ENCODE measurements around the gene USP24.

DNA sequence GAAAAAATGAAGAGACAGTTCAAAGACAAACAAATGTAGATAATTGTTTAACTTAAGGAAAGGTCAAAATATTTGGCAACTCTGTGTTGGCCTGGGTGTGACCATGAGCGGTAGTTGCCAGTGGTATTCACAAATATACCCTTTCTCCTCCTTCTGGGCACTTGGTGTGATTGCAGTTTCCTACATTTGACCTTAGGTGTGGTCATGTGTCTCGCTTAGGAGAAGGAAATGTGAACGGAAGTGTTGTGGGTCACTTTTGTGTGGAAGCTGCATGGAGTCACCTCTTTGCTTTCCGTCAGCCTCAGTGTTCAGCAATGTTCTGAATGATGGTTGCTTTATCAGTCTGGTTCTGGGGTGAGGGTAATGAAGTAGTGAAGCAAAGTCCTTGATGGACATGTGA lies 179.3 kb downstream of the USP24 start:
- TF ChIP-seq CTCF (IDR thresholded peaks at IDR 0.05) (no peak), POLR2A (IDR thresholded peaks at IDR 0.05) (no peak)

Data from uterus (tissue), 2 donors.